IPS-NIHi7 (cell line): ENCODE results near the gene RPUSD2.
"Not testable (repeated sequence)": the region's sequence is repeated elsewhere in the genome, so short reads cannot be mapped to it uniquely, and the experiment has no call there.

Source experiments
- DNase-seq: peaks from one replicate; pipeline ENCODE4 v3.0.0; 2012; ENCODE audit warnings: mixed read lengths; ENCODE audit errors: extremely low spot score

RPUSD2 gene

DNA sequence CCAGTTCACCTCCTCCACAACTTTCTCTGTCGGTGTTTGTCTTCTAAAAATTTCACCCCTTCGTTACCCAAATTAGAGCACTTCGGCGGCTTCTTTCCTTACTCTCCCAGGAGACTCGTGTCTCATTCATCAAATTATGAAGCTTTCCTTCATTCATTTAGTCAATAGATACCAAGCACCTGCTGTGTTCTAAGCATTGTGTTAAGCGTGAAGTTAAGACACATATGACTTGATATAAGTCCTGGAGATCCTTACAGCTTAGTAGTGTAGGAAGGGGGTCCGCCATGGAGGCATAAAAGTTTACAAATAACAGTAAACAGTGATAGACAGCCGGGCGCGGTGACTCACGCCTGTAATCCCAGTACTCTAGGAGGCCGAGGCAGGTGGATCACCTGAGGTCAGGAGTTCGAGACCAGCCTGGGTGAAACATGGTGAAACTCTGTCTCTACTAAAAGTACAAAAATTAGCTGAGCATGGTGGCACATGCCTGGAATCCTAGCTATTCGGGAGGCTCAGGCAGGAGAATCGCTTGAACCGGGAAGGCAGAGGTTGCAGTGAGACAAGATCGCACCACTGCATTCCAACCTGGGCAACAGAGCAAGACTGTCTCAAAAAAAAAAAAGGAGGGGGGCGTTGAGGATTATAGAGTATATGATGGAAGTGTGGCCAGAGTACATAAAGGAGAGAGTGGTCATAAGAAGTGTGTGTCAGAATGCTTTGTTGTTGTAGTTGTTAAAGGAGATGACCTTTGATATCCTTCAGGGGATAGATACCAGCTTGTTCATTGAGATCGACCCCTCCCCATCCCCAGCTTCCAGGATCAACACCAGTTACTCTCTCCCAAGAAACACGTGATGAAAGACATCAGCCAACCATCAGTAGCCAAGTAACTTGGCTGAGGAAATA, 3.5 kb upstream of the RPUSD2 start:
- no peak for DNase-seq

GRCh38 chr15:40567111-40567510, 2.0 kb upstream of the RPUSD2 start:
- no peak for DNase-seq

DNA sequence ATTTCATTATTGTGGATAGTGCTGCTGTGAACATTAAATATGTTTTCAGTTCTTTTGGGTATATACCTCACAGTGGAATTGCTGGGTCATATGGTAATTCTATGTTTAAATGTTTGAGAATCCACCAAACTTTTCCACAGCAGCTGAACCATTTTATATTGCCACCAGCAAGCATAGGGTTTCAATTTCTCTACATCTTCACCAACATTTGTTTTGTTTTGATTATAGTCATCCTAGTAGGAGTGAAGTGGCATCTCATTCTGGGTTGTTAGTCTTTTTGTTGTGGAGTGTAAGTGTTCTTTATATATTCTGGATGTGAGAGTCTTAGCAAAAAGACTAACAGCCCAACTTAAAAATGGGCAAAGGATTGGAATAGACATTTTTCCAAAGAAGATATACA, 6.0 kb downstream of the RPUSD2 start:
- DNase-seq = no peak

GRCh38 chr15:40576914-40577313, 7.8 kb downstream of the RPUSD2 start:
- DNase-seq = not testable (repeated sequence)

DNA sequence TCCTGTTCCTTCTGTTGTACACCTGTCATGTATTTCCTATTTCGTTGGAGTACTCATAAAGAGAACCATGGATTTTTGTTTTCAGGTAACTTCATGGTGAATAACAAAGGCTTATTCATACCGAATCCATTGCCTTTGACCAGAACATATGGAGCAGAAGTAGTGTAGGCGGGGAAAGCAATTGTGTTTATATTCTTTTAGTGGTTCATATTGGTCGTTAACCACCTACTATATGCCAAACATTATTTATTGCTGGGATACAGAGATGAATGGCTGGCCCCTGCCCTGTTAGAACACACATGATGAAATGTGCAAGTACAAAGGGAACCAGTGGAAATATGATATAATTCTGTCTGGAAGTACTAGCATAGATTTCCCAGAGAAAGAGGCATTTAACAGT, 9.8 kb downstream of the RPUSD2 start:
- DNase-seq = no peak

GRCh38 chr15:40581796-40582195, 12.7 kb downstream of the RPUSD2 start:
- not testable (repeated sequence) for DNase-seq

- DNase-seq = no peak
Observed at GRCh38 chr15:40582726-40583246, 13.7 kb downstream of the RPUSD2 start.

- DNase-seq = no peak
Observed at GRCh38 chr15:40584191-40584590, 15.1 kb downstream of the RPUSD2 start.

DNA sequence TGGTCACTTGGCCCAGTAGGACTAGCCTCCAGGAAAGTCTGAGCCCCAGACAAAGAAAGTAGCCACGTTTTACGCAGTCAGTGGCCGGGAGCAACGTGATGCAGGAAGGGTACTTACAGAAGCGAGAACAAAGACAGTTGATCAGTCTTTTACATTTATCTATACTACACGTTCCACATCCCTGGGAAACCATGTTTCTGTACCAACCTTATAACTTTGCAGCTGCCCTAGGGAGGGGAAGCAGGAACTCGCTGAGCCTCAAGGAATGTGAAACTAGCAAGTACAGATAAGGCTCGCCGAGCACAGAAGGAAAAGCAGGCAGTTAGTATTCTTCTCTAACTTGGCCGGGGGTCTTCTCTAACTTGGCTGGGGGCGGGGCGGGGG, 21.6 kb downstream of the RPUSD2 start:
- DNase-seq = no peak

DNA sequence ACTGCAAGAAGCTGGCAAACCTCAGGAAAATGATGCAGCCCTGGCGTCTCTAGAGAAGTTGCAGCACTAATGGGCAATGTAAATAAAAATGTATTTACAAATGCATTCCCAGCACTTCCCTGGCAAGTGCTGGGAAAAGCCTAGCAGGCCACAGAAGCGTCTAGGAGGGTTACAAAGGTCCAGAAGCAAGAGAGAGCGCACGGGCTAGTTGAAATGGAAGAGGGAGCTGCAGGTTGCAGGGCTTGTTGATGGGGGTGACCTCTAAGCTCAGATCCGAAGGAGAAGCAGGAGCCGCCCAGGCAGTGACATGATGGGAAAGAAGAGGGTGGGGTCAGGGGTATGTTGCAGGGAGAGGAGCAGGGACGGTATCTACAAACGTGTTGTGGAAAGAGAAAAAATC, 22.3 kb downstream of the RPUSD2 start:
- peak; percentile 26 for DNase-seq

GRCh38 chr15:40593165-40593564, 24.1 kb downstream of the RPUSD2 start:
- no peak for DNase-seq

DNA sequence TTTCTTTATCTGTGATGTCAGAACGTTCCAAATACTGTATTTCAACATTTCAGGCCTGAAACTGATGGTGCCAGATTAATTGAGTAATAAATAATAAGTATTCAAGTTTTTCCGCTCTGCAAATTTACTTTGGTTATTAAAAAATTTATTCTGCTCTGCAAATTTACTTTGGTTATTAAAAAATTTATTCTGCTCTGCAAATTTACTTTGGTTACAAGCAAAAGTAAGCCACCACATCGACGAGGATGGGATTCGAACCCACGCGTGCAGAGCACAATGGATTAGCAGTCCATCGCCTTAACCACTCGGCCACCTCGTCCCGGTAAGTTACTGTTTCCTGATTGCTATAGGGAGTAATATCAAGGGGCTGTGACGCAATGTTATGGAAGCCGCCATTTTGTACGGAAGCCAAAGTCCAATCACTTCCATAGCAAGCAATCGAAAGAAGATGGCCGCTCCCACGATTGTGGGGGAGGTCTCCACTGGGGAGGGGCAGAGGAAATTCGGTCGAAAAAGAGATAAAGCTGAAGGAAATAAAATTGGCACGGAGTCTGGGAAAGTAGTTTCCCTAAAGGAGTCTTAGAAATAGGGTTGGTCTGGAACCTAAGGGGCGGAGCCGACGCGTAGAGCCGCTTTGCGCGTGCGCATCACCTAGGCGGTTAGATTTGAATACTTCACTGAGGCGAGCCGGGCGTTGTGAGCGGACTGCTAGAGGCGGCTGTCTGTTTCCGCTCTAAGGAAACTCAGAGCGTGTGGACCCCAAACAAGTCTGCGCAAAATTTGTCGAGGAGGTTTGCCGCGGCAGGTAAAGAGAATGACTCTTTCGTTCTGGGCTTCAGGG, 24.7 kb downstream of the RPUSD2 start, which contains the start of gene KNL1:
TSS of gene KNL1 (plus strand) at position 662 of the 841 bp plus-strand sequence. CDS start 8,683 bp downstream, outside the sequence.
- DNase-seq = peak; percentile 82

DNA sequence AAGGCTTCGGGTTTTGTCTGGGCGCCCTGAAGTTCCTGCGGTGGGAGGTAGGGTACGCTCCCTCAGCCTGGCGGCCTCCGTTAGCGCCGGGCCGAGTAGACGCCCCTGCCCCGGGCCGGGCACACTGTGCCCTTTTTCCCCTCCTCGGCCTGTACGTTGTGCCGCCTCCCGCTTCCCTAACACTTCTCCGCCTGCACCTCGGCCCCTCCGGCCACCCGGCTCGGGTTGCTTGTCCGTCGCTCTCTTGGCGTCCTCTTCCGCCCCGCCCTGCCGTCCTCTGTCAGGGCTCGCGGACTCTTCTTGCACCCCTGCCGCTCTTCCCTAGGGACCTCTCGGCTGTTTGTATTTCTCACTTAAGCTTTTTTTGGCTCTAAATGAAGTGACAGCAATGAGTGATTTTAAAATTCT, 25.3 kb downstream of the RPUSD2 start:
- DNase-seq = peak; percentile 81

DNA sequence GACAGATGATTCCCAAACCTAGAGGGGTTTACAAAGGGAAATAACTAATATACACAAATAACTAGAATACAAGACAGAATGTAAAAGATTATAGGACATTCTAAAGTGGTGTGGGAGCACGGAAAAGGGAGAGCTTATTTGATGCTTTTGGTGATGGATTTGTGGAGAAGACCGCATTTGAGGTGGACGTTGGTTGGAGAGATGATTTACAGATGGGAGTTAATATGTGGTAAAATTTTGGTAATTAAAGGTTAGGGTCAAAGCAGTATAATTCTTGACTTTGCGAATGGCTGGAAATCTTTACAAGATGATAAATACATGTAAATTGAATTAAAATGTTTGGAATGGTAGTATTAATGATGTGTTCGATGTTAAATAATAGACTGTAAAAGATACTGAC, 26.1 kb downstream of the RPUSD2 start:
- DNase-seq = no peak

- DNase-seq = no peak
Observed at GRCh38 chr15:40595773-40596172, 26.7 kb downstream of the RPUSD2 start.

DNA sequence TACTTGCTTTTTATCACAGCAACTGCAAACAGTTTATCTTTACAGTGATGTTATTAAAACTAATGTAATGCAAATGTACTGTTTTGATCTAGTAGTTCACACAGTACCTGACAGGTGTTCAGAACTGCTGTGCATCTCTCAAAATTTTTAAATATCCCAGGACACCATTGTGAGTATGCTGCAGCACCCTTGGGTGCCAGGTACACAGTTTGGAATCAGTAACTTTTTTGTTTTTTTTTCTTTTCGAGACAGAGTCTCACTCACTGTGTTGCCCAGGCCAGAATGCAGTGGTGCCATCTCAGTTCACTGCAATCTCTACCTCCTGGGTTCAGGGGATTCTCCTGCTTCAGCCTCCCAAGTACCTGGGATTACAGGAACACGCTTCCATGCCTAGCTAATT, 27.9 kb downstream of the RPUSD2 start:
- no peak for DNase-seq

GRCh38 chr15:40598126-40598525, 29.0 kb downstream of the RPUSD2 start:
- DNase-seq = no peak

GRCh38 chr15:40598672-40599071, 29.6 kb downstream of the RPUSD2 start:
- DNase-seq = no peak

GRCh38 chr15:40600956-40601355, 31.9 kb downstream of the RPUSD2 start:
- DNase-seq = no peak

GRCh38 chr15:40603935-40604334, 34.8 kb downstream of the RPUSD2 start:
- no peak for DNase-seq

DNA sequence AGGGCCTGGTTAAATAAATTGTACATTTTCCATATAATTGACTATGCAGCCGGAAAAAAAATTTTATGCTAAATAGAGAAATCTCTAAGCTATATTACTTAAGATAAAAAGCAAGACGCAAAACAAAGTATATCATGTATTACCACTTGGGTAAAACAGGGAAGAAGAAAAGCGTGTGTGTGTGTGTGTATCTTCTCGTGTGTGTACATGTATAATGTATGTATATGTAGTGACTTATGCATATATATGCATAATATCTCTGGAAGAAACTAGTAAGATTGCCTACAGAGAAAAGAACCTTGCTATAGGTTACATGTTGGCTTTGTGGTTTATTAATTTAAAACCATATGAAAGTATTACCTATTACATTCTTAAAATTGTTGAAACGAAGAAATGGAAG, 44.0 kb downstream of the RPUSD2 start:
- DNase-seq = no peak

GRCh38 chr15:40618023-40618422, 48.9 kb downstream of the RPUSD2 start:
- DNase-seq = no peak
